Fibroblast of the aortic adventitia (primary cell): ENCODE measurements around the gene ATP10A. TPM values are rescaled to one million over a fixed set of nuclear protein-coding genes. Genes with fewer than 3 reads are reported as not detected.

Experiments used
- DNase-seq: peaks from one replicate; pipeline ENCODE4 v3.0.0-alpha.2; 2010; ENCODE audit warnings: low read depth
- H3K4me3 ChIP-seq: 2 replicates; pipeline ENCODE4 v1.5.1; 2011; ENCODE audit warnings: low read depth, mild to moderate bottlenecking, control low read depth, low read length, moderate library complexity
- CTCF ChIP-seq: IDR thresholded peaks from 2 replicates; pipeline ENCODE4 v1.5.1; 2011; ENCODE audit warnings: mild to moderate bottlenecking, low read length, control low read depth, inconsistent platforms; ENCODE audit not compliant: insufficient read depth
- total RNA-seq: library from RNA; depleted of rRNA; stranded (reverse); fragments of >200 nt; gene quantifications from 2 replicates; pipeline ENCODE4 v1.2.3, GENCODE V29; 2012; ENCODE audit warnings: low replicate concordance

The ATP10A gene
- total RNA-seq, 1 donor = 4.4 TPM

DNA sequence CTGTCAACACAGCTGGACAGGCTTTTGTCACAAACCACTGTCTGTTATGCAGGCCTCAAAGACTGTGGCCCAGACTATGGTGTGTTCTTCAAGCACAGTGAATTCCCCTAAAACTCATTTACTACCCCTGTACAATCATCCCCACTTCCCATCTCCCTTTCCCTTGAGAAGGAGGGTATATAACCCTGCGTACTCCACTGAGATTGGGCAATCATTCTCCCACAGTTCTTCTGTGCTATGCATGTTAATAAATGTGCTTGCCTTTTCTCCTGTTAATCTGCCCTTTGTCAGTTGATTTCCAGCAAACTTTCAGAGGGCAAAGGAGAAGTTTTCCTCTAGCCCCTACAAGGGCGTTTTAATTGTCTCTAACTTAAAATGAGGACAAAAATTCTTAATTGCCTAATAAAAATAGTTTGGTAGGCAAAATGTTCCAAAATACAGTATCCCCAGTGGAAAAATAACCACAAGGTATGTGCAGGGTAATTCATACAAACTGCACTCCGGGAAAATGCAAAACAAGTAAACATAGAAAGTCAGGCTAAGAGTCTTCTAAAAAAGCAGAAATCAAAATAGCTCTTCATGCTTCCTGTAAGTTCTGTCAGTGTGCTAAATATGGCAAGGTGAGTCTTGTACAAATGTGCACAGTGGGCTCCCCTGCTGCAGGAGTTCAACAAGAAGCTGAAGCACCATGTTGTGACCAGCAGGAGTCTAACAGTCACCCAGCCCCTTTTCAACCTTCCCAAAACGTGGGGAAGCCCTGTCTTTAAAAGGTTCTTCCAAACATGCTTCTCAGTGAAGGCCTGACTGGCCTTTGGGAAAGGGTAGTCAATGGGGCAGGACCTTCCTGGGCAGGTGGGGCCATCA is 10.2 kb downstream of the ATP10A start:
- no peak for DNase-seq
- TF ChIP-seq CTCF = peak; percentile 12

DNA sequence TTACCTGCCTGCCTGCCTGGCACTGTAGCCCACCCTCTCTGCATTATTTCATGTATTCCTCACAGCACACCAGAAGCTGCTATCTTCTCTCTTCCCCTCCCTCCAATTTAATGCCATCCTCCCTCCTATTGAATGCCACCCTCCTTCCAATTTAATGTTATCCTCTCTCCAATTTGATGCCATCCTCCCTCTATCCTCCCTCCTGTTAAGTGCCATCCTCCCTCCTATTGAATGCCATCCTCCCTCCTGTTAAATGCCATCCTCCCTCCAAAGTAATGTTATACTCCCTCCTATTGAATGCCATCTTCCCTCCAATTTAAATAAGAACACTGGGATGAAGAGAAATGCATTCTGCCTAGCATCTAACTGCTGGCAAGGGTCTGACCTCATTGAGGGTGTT is 11.1 kb downstream of the ATP10A start:
- DNase-seq = no peak
- TF ChIP-seq CTCF = no peak
- H3K4me3 ChIP-seq = no peak overlapping the region

More for the DNA sequence above, 10.2 kb downstream of the ATP10A start:
- no peak overlapping the region for H3K4me3 ChIP-seq

- peak overlapping the region; percentile 61 for H3K4me3 ChIP-seq
- peak; percentile 80 for DNase-seq
- TF ChIP-seq CTCF = no peak
These were observed 12.7 kb downstream of the ATP10A start for GRCh38 chr15:25850154-25851111.

GRCh38 chr15:25849157-25849921 is 13.8 kb downstream of the ATP10A start:
- H3K4me3 ChIP-seq = peak overlapping the region; percentile 61
- DNase-seq = peak; percentile 95
- TF ChIP-seq CTCF = no peak

- DNase-seq = no peak
- peak overlapping the region; percentile 61 for H3K4me3 ChIP-seq
- no peak for TF ChIP-seq CTCF
These were observed 14.4 kb downstream of the ATP10A start for GRCh38 chr15:25848784-25849156.

- DNase-seq = no peak
- no peak overlapping the region for H3K4me3 ChIP-seq
- TF ChIP-seq CTCF = no peak
These were observed 14.8 kb downstream of the ATP10A start for GRCh38 chr15:25848325-25848724.
